Activated naive CD8-positive, alpha-beta T cell (primary cell): ENCODE results near the gene SLC25A38.
"Not testable (repeated sequence)": the region's sequence is repeated elsewhere in the genome, so short reads cannot be mapped to it uniquely, and the experiment has no call there.

ENCODE experiments used
- H3K27ac Mint-ChIP-seq: one replicate; pipeline ENCODE4 v1.8.0; 2021; ENCODE audit warnings: mixed read lengths
- H3K27me3 Mint-ChIP-seq: one replicate; pipeline ENCODE4 v1.8.0; 2021; ENCODE audit warnings: mixed read lengths
- H3K36me3 Mint-ChIP-seq: one replicate; pipeline ENCODE4 v1.8.0; 2021; ENCODE audit warnings: mixed read lengths
- H3K4me1 Mint-ChIP-seq: one replicate; pipeline ENCODE4 v1.8.0; 2021; ENCODE audit warnings: low read depth, mixed read lengths
- H3K4me3 Mint-ChIP-seq: one replicate; pipeline ENCODE4 v1.8.0; 2021; ENCODE audit warnings: mild to moderate bottlenecking, mixed read lengths
- H3K9me3 Mint-ChIP-seq: one replicate; pipeline ENCODE4 v1.8.0; 2021; ENCODE audit warnings: low read depth, mixed read lengths

Gene SLC25A38

GRCh38 chr3:39383045-39383880 is at the start of gene SLC25A38:
Gene SLC25A38 (plus strand): TSS chr3:39383370. CDS start chr3:39383725, 355 bp downstream.
- H3K4me3 Mint-ChIP-seq, result peak within 1 kb of the TSS; percentile 97
- H3K27ac Mint-ChIP-seq, result peak within 1 kb of the TSS; percentile 98
- H3K4me1 Mint-ChIP-seq, result peaks cover 48% of the 10 kb centered on the region
- no peaks in the 10 kb centered on the region for H3K9me3 Mint-ChIP-seq
- H3K27me3 Mint-ChIP-seq, result no peaks in the 10 kb centered on the region
- H3K36me3 Mint-ChIP-seq, result no peaks in the 10 kb centered on the region

GRCh38 chr3:39333607-39334006 is 49.6 kb upstream of the SLC25A38 start:
- peaks cover 15% of the 10 kb centered on the region for H3K36me3 Mint-ChIP-seq
- no peaks in the 10 kb centered on the region for H3K27me3 Mint-ChIP-seq
- H3K4me3 Mint-ChIP-seq, result no peak overlapping the region
- no peak overlapping the region for H3K27ac Mint-ChIP-seq
- H3K9me3 Mint-ChIP-seq, result no peaks in the 10 kb centered on the region
- H3K4me1 Mint-ChIP-seq, result peaks cover 7% of the 10 kb centered on the region

- peaks cover 7% of the 10 kb centered on the region for H3K4me1 Mint-ChIP-seq
- H3K9me3 Mint-ChIP-seq, result no peaks in the 10 kb centered on the region
- no peak overlapping the region for H3K27ac Mint-ChIP-seq
- H3K36me3 Mint-ChIP-seq, result peaks cover 15% of the 10 kb centered on the region
- no peaks in the 10 kb centered on the region for H3K27me3 Mint-ChIP-seq
- H3K4me3 Mint-ChIP-seq, result no peak overlapping the region
Observed at GRCh38 chr3:39334205-39334604, 49.0 kb upstream of the SLC25A38 start.

- H3K27me3 Mint-ChIP-seq, result no peaks in the 10 kb centered on the region
- peaks cover 14% of the 10 kb centered on the region for H3K36me3 Mint-ChIP-seq
- H3K4me1 Mint-ChIP-seq, result peaks cover 2% of the 10 kb centered on the region
- H3K4me3 Mint-ChIP-seq, result no peak overlapping the region
- no peaks in the 10 kb centered on the region for H3K9me3 Mint-ChIP-seq
- no peak overlapping the region for H3K27ac Mint-ChIP-seq
Observed at GRCh38 chr3:39338201-39338600, 45.0 kb upstream of the SLC25A38 start.

- Mint-ChIP-seq H3K9me3 (no peaks in the 10 kb centered on the region), H3K27ac (no peak overlapping the region), H3K4me1 (peaks cover 2% of the 10 kb centered on the region)
Observed at GRCh38 chr3:39339086-39339485, 44.1 kb upstream of the SLC25A38 start.

GRCh38 chr3:39343076-39343717 is 40.0 kb upstream of the SLC25A38 start:
- no peak overlapping the region for H3K4me3 Mint-ChIP-seq
- no peak overlapping the region for H3K27ac Mint-ChIP-seq
- peaks cover 25% of the 10 kb centered on the region for H3K4me1 Mint-ChIP-seq
- H3K9me3 Mint-ChIP-seq, result no peaks in the 10 kb centered on the region
- peaks cover 2% of the 10 kb centered on the region for H3K36me3 Mint-ChIP-seq
- H3K27me3 Mint-ChIP-seq, result no peaks in the 10 kb centered on the region

More at GRCh38 chr3:39339086-39339485, 44.1 kb upstream of the SLC25A38 start:
- H3K4me3 Mint-ChIP-seq, result no peak overlapping the region
- peaks cover 9% of the 10 kb centered on the region for H3K36me3 Mint-ChIP-seq
- H3K27me3 Mint-ChIP-seq, result no peaks in the 10 kb centered on the region

GRCh38 chr3:39343760-39344159 is 39.4 kb upstream of the SLC25A38 start:
- Mint-ChIP-seq H3K4me3 (no peak overlapping the region), H3K27ac (no peak overlapping the region), H3K27me3 (no peaks in the 10 kb centered on the region)

GRCh38 chr3:39344746-39345344 is 38.3 kb upstream of the SLC25A38 start:
- Mint-ChIP-seq H3K27me3 (no peaks in the 10 kb centered on the region), H3K4me3 (no peak overlapping the region), H3K4me1 (peaks cover 31% of the 10 kb centered on the region), H3K36me3 (peaks cover 2% of the 10 kb centered on the region), H3K27ac (no peak overlapping the region), H3K9me3 (no peaks in the 10 kb centered on the region)

More at GRCh38 chr3:39343760-39344159, 39.4 kb upstream of the SLC25A38 start:
- Mint-ChIP-seq H3K4me1 (peaks cover 25% of the 10 kb centered on the region), H3K36me3 (peaks cover 2% of the 10 kb centered on the region), H3K9me3 (no peaks in the 10 kb centered on the region)

- Mint-ChIP-seq H3K27me3 (no peaks in the 10 kb centered on the region), H3K36me3 (no peaks in the 10 kb centered on the region), H3K9me3 (no peaks in the 10 kb centered on the region), H3K27ac (peak overlapping the region; percentile 3), H3K4me3 (no peak overlapping the region), H3K4me1 (peaks cover 45% of the 10 kb centered on the region)
Observed at GRCh38 chr3:39346785-39347585, 36.2 kb upstream of the SLC25A38 start.

- no peaks in the 10 kb centered on the region for H3K9me3 Mint-ChIP-seq
- H3K27me3 Mint-ChIP-seq, result no peaks in the 10 kb centered on the region
- peaks cover 45% of the 10 kb centered on the region for H3K4me1 Mint-ChIP-seq
- H3K36me3 Mint-ChIP-seq, result no peaks in the 10 kb centered on the region
- H3K27ac Mint-ChIP-seq, result no peak overlapping the region
- no peak overlapping the region for H3K4me3 Mint-ChIP-seq
Observed at GRCh38 chr3:39347586-39347876, 35.6 kb upstream of the SLC25A38 start.

- Mint-ChIP-seq H3K27ac (no peak overlapping the region), H3K4me3 (no peak overlapping the region), H3K36me3 (no peaks in the 10 kb centered on the region), H3K4me1 (peaks cover 45% of the 10 kb centered on the region), H3K9me3 (no peaks in the 10 kb centered on the region), H3K27me3 (no peaks in the 10 kb centered on the region)
Observed at GRCh38 chr3:39349080-39349479, 34.1 kb upstream of the SLC25A38 start.

- Mint-ChIP-seq H3K4me1 (peaks cover 47% of the 10 kb centered on the region), H3K27me3 (no peaks in the 10 kb centered on the region), H3K36me3 (no peaks in the 10 kb centered on the region), H3K27ac (peak overlapping the region; percentile 18), H3K4me3 (no peak overlapping the region), H3K9me3 (no peaks in the 10 kb centered on the region)
Observed at GRCh38 chr3:39350714-39351113, 32.5 kb upstream of the SLC25A38 start.

GRCh38 chr3:39351134-39351533 is 32.0 kb upstream of the SLC25A38 start:
- H3K9me3 Mint-ChIP-seq, H3K4me3 Mint-ChIP-seq, H3K27me3 Mint-ChIP-seq, H3K36me3 Mint-ChIP-seq: not testable (repeated sequence)
- H3K27ac Mint-ChIP-seq, result peak overlapping the region; percentile 18
- peaks cover 45% of the 10 kb centered on the region for H3K4me1 Mint-ChIP-seq

- not testable (repeated sequence) for H3K27me3 Mint-ChIP-seq, H3K36me3 Mint-ChIP-seq, H3K27ac Mint-ChIP-seq, H3K4me3 Mint-ChIP-seq, H3K9me3 Mint-ChIP-seq
- H3K4me1 Mint-ChIP-seq, result peaks cover 35% of the 10 kb centered on the region
Observed at GRCh38 chr3:39353168-39353927, 29.8 kb upstream of the SLC25A38 start.
